ENCODE measurements around the gene DESI2. TPM values are rescaled to one million over a fixed set of nuclear protein-coding genes. Genes with fewer than 3 reads are reported as not detected.

The DESI2 gene
- total RNA-seq, 1 donor from 2014 or later = 32.2 TPM

DNA sequence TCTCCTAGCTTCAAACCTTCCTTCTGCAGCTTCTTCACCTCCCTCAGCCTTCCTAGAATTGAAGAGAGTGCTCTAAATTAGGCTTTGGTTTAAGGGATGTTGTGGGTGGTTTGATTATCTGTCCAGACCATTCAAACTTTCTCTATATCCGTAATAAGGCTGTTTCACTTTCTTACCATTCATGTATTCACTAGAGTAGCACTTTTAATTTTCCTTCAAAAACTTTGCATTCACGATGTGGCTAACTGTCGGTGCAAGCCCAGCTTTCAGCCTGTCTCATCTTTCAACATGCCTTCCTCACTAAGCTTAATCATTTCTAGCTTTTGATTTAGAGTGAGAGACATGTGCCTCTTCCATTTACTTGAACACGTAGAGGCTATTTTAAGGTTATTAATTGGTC is 26.2 kb upstream of the DESI2 start:
- DNase-seq (ENCODE audit: low read depth) = no peak
- TF ChIP-seq, protein P1, sequence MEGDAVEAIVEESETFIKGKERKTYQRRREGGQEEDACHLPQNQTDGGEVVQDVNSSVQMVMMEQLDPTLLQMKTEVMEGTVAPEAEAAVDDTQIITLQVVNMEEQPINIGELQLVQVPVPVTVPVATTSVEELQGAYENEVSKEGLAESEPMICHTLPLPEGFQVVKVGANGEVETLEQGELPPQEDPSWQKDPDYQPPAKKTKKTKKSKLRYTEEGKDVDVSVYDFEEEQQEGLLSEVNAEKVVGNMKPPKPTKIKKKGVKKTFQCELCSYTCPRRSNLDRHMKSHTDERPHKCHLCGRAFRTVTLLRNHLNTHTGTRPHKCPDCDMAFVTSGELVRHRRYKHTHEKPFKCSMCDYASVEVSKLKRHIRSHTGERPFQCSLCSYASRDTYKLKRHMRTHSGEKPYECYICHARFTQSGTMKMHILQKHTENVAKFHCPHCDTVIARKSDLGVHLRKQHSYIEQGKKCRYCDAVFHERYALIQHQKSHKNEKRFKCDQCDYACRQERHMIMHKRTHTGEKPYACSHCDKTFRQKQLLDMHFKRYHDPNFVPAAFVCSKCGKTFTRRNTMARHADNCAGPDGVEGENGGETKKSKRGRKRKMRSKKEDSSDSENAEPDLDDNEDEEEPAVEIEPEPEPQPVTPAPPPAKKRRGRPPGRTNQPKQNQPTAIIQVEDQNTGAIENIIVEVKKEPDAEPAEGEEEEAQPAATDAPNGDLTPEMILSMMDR (conservative IDR thresholded peaks at IDR 0.05; ENCODE audit: low read depth, low read length) = no peak
- no peak overlapping the region for H3K4me3 ChIP-seq (ENCODE audit: low read depth, low read length)

DNA sequence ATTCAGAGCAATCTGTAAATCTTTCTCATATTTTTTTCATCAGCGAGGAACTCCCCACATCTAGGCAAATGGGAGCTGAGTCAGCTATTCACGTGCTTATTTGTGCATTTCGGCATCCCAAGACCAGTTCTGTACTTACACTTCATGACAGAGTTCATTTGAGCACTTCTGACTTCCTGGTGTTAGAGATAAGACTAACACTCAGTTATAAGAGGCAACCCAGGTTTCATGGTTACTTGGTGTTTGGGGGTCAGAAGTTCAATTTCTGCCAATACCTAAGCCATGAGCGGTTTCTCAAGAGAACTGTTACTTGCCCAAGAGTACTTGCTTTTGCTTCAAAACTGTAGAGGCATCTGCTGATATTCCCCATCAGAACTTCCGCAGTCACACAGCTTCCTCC is 24.1 kb upstream of the DESI2 start:
- TF ChIP-seq, protein P1 (conservative IDR thresholded peaks at IDR 0.05; ENCODE audit: low read depth, low read length) = no peak
- H3K4me3 ChIP-seq (ENCODE audit: low read depth, low read length) = no peak overlapping the region
- no peak for DNase-seq (ENCODE audit: low read depth)

DNA sequence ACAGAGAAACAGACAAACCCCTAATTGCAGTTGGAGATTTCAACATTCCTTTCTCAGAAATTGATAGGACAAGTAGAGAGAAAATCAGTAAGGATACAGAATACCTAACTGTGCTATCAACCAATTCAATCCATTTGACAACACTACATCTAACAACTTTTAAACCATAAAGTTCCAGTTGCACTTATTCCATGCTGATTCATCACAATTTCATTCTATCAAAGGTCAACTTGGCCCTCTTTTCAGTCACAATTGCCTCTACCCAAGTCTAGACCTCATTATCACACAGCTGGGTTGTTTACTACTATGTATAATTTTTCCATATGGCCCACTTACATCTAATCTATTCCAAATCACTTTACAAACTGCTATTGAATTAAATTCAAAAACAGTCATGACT is 19.8 kb upstream of the DESI2 start:
- DNase-seq (ENCODE audit: low read depth) = no peak
- H3K4me3 ChIP-seq (ENCODE audit: low read depth, low read length) = no peak overlapping the region
- TF ChIP-seq, protein P1 (conservative IDR thresholded peaks at IDR 0.05; ENCODE audit: low read depth, low read length) = no peak

DNA sequence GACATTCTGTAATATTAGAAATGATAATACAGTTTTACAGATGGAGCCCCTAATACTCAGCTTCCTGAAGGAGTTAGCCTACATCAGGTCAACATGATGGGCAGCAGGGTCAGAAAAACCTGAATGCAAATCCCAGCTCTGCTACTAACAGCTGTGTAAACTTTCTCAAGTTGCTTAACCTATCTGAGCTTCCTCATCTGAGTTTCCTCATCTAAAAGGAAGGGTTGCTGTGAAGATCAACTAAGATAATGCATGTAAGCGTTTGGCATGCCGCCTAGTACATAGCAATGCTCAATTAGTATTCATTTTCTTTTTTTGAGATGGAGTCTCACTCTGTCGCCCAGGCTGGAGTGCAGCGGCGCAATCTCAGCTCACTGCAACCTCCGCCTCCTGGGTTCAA is 18.4 kb upstream of the DESI2 start:
- no peak overlapping the region for H3K4me3 ChIP-seq (ENCODE audit: low read depth, low read length)
- DNase-seq (ENCODE audit: low read depth) = no peak
- TF ChIP-seq, protein P1 (conservative IDR thresholded peaks at IDR 0.05; ENCODE audit: low read depth, low read length) = no peak

DNA sequence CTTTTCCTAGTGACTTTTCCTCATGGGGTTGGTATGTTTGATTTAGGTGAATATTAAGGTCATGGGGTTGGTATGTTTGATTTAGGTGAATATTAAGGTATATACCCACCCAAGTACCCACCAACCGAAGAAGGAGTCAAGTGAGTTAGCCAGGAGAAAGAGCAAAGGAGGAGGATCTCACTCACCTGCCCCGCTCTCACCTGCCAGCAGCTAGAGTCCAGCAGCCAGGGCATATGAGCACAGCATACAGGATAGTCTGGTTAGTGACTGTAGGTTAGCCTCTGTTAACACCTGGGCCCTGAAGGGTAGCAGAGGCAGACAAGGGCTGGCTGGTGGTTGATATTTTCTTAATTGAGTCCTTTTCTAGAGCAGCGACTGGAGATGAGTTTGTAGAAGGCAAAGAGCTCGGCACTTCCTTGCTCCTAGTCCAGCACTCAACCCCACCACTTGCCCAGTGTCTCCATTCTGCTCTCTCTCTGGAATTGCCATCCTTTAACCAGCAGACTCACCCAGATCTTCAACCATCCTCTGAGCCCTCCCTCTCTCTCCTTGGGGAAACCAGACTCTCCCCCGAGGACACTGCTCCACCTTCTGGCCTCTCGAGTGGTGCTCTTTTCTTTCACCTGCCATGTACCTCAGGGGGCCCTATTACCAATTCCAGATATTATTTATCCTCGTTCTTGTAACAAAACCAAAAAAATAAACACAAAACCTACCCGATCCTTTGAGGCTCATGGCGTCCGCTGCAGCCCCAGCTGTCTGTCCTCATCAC is 16.3 kb upstream of the DESI2 start:
- DNase-seq (ENCODE audit: low read depth) = no peak
- H3K4me3 ChIP-seq (ENCODE audit: low read depth, low read length) = no peak overlapping the region
- TF ChIP-seq, protein P1 (conservative IDR thresholded peaks at IDR 0.05; ENCODE audit: low read depth, low read length) = no peak

DNA sequence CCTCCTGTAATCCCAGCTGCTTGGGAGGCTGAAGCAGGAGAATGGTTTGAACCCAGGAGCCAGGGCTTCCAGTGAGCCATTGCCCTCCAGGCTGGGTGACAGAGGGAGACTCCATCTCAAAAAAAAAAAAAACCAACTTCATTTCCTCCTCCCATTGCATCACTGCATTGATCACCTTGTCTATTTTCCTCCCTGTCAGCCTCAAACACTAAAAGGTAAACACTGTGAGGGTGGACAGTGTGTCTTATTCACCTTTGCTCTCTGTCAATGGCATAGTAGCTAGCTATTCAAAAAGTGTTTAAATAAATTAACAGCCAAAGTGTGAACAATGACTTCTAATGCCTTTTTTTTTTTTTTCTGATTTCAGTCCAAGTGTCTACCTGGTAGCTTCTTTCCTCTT is 13.4 kb upstream of the DESI2 start:
- TF ChIP-seq, protein P1 (conservative IDR thresholded peaks at IDR 0.05; ENCODE audit: low read depth, low read length) = no peak
- DNase-seq (ENCODE audit: low read depth) = no peak
- H3K4me3 ChIP-seq (ENCODE audit: low read depth, low read length) = no peak overlapping the region

DNA sequence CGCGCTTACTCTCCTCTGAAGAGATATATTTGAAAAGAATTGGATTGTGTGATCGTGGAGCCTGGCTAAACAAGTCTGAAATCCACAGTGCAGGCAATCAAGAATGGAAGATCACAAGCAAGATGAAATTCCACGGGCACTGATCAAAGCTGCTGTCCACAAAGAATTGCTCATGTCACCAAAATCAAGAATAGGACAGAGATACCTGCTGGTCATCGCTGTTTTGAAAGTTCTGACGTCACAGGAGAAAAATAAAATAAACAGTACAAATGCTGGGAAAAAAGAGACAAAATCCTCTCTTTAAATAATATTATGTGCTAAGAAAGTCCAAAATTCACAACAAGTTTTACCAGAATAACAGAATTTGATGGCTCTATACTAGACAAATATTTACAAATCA is 12.0 kb upstream of the DESI2 start:
- TF ChIP-seq, protein P1 (conservative IDR thresholded peaks at IDR 0.05; ENCODE audit: low read depth, low read length) = no peak

More for the DNA sequence above, 12.0 kb upstream of the DESI2 start:
- no peak for DNase-seq (ENCODE audit: low read depth)
- H3K4me3 ChIP-seq (ENCODE audit: low read depth, low read length) = no peak overlapping the region
